HG03066 (cell line): ENCODE measurements around the gene ASB3.
"Not testable (repeated sequence)": the region's sequence is repeated elsewhere in the genome, so short reads cannot be mapped to it uniquely, and the experiment has no call there.

Source experiments
- ATAC-seq: cut with Tn5 transposase; IDR thresholded peaks from one replicate; pipeline ENCODE4 v1.9.1; 2021; ENCODE audit warnings: low read depth; ENCODE audit not compliant: unreplicated experiment

Gene ASB3

GRCh38 chr2:53786705-53787613 is at the start of gene ASB3, which contains the start of gene ERLEC1:
ASB3 (minus strand) TSS chr2:53786953; CDS start chr2:53765572, 21,381 bp downstream.
ERLEC1 (plus strand) TSS chr2:53787044; CDS start chr2:53787211, 167 bp downstream.
- ATAC-seq, result peak; percentile 92

- not testable (repeated sequence) for ATAC-seq
Observed at GRCh38 chr2:53829980-53830290, 43.2 kb upstream of the ASB3 start.

- ATAC-seq, result no peak
Observed at GRCh38 chr2:53829273-53829979, 42.7 kb upstream of the ASB3 start.

- ATAC-seq, result no peak
Observed at GRCh38 chr2:53828331-53828730, 41.6 kb upstream of the ASB3 start.

GRCh38 chr2:53827398-53828175 is 40.8 kb upstream of the ASB3 start:
- ATAC-seq, result no peak

GRCh38 chr2:53826587-53827397 is 40.0 kb upstream of the ASB3 start:
- no peak for ATAC-seq

GRCh38 chr2:53826030-53826410 is 39.3 kb upstream of the ASB3 start:
- ATAC-seq, result no peak

- not testable (repeated sequence) for ATAC-seq
Observed at GRCh38 chr2:53823639-53824038, 36.9 kb upstream of the ASB3 start.

GRCh38 chr2:53821810-53822209 is 35.1 kb upstream of the ASB3 start:
- no peak for ATAC-seq

- ATAC-seq, result no peak
Observed at GRCh38 chr2:53820711-53821110, 34.0 kb upstream of the ASB3 start.

GRCh38 chr2:53820048-53820447 is 33.3 kb upstream of the ASB3 start:
- ATAC-seq, result no peak

GRCh38 chr2:53819634-53820033 is 32.9 kb upstream of the ASB3 start:
- no peak for ATAC-seq

GRCh38 chr2:53818854-53819435 is 32.2 kb upstream of the ASB3 start:
- no peak for ATAC-seq

GRCh38 chr2:53813151-53813550 is 26.4 kb upstream of the ASB3 start:
- ATAC-seq, result no peak

GRCh38 chr2:53811601-53812000 is 24.8 kb upstream of the ASB3 start:
- no peak for ATAC-seq

- no peak for ATAC-seq
Observed at GRCh38 chr2:53802617-53803151, 15.9 kb upstream of the ASB3 start.

- ATAC-seq, result no peak
Observed at GRCh38 chr2:53801547-53801946, 14.8 kb upstream of the ASB3 start.

- no peak for ATAC-seq
Observed at GRCh38 chr2:53793821-53794220, 7.1 kb upstream of the ASB3 start.

GRCh38 chr2:53793261-53793660 is 6.5 kb upstream of the ASB3 start:
- no peak for ATAC-seq
